Prostate gland (tissue), 2 donors: ENCODE results near the gene PDE10A.

ENCODE experiments used
- POLR2A ChIP-seq: fragments of 450-650 bp; IDR thresholded peaks from one replicate; pipeline ENCODE4 v1.6.1; 2016; ENCODE audit warnings: antibody characterized with exemption, mild to moderate bottlenecking
- TF ChIP-seq, protein P1 (sequence below), 4 experiments: fragments of 200-600 bp in 2 of 4; fragments of 450-650 bp in 2 of 4; sonication (generic) in 2 of 4; IDR thresholded peaks; 1 replicate in 3 of 4; 2 replicates in 1 of 4; pipeline ENCODE4 v1.5.1; 2016 to 2019; ENCODE audit warnings: antibody characterized with exemption in 4 of 4, mild to moderate bottlenecking in 2 of 4, moderate library complexity in 2 of 4

GRCh38 chr6:165519316-165519715, 143.7 kb downstream of the PDE10A start:
- TF ChIP-seq, protein P1, sequence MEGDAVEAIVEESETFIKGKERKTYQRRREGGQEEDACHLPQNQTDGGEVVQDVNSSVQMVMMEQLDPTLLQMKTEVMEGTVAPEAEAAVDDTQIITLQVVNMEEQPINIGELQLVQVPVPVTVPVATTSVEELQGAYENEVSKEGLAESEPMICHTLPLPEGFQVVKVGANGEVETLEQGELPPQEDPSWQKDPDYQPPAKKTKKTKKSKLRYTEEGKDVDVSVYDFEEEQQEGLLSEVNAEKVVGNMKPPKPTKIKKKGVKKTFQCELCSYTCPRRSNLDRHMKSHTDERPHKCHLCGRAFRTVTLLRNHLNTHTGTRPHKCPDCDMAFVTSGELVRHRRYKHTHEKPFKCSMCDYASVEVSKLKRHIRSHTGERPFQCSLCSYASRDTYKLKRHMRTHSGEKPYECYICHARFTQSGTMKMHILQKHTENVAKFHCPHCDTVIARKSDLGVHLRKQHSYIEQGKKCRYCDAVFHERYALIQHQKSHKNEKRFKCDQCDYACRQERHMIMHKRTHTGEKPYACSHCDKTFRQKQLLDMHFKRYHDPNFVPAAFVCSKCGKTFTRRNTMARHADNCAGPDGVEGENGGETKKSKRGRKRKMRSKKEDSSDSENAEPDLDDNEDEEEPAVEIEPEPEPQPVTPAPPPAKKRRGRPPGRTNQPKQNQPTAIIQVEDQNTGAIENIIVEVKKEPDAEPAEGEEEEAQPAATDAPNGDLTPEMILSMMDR (IDR thresholded peaks at IDR 0.05): no peak
- TF ChIP-seq POLR2A: no peak
